ENCODE data around the gene FUT7.

FUT7 gene, protein sequence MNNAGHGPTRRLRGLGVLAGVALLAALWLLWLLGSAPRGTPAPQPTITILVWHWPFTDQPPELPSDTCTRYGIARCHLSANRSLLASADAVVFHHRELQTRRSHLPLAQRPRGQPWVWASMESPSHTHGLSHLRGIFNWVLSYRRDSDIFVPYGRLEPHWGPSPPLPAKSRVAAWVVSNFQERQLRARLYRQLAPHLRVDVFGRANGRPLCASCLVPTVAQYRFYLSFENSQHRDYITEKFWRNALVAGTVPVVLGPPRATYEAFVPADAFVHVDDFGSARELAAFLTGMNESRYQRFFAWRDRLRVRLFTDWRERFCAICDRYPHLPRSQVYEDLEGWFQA

DNA sequence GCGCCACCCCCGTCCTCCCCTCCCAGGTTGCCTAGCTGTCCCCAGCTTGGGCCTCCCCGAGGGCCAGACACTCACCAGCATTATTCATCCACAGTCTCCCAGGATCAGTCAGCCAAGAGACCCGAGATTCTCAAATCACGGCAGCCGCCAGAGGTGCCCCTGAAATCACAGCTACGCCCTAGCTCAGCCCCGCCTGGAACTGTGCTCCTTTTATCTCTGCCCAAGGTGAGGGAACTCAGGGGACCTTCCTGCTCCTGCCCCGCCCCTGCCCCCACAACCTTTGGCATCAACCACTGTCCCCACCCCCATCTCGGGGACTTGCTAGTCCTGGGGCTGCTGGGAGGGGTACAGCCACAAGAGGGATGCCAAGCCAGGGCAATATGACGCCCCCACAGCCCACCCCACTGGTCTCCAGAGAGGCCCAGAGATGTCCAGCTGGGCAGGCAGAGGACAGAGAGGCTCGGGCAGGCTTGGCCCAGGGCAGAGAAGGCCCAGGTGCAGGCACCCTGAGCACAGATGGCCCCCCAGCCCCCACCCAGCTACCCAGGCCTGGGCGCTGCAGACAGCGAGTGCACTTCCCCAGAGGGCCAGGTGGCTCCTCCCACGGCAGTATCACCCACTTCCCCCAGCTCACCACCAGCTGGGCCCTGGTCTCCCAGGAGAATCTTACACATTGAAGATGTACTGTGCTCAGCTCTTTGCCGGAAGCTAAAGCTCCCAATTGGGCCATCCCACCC, at the start of gene FUT7:
FUT7 (minus strand) TSS at position 185 of the 737 bp plus-strand sequence; CDS start at position 88, 97 bp downstream.
- TF ChIP-seq, protein P1, sequence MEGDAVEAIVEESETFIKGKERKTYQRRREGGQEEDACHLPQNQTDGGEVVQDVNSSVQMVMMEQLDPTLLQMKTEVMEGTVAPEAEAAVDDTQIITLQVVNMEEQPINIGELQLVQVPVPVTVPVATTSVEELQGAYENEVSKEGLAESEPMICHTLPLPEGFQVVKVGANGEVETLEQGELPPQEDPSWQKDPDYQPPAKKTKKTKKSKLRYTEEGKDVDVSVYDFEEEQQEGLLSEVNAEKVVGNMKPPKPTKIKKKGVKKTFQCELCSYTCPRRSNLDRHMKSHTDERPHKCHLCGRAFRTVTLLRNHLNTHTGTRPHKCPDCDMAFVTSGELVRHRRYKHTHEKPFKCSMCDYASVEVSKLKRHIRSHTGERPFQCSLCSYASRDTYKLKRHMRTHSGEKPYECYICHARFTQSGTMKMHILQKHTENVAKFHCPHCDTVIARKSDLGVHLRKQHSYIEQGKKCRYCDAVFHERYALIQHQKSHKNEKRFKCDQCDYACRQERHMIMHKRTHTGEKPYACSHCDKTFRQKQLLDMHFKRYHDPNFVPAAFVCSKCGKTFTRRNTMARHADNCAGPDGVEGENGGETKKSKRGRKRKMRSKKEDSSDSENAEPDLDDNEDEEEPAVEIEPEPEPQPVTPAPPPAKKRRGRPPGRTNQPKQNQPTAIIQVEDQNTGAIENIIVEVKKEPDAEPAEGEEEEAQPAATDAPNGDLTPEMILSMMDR (IDR thresholded peaks at IDR 0.05; ENCODE audit: extremely low read depth, missing control alignments) = no peak

DNA sequence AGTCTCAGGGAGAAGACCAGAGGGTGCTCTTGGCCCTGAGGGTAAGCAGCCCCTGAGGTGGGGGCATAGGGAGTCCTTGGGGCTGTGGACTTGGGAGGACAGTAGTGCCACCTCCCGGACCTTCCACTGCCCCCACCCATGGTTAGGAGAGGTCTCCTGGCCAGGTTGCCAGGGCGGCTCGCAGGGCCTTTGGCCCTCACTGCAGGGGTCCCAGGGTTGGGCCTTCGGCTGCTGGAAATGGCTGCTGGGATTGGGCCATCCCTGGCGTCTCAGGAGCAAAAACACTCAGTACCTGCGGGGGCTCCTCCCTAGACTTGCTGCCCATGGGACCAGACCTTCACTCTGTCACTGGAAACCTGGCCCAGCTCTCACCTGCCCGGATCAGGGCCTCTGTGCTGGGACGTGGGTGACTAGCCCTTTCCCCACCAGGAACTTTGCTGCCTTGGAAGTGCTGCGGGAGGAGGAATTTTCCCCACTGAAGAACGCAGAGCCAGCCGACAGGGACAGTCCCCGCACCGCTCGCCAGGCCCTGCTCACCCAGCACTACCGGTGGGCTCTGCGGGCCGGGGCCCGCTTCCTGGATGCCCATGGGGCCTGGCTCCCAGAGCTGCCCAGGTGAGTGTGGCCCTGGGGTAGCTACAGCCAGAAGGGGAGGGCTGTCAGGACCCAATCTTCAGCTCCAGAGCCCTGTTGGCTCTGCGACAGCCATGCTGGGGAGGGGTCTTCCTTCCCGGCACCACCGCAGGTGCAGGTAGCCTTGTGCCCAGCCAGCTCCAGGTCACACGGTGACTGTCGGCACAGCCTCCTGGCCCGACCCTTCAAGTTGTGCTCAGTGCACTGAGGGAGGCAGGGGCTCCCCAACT, 48.6 kb upstream of the FUT7 start:
- no peak for DNase-seq (ENCODE audit: low spot score)
- TF ChIP-seq, protein P1 (IDR thresholded peaks at IDR 0.05; ENCODE audit: extremely low read depth, missing control alignments) = no peak

More for the DNA sequence above, at the start of gene FUT7:
- DNase-seq (ENCODE audit: low spot score) = no peak

DNA sequence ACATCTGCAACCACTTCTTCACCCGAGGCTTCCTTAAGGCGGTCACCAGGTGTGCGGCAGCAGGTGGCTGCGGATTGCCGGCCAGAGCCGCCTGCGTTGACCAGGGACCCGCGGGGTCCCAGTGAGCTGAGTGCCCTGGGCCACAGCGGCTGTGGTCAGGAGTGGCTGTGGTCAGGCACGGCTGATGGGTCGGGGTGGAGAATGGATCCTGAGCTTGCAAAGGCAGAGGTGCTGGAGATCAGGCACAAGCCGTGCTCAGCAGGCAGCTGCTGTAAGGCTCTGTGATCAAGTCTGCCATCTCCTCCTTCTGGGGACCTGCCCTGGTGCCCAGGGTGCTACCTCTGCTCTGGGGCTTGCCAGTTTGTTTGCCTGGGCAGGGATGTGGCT, 47.5 kb upstream of the FUT7 start:
- TF ChIP-seq, protein P1 (IDR thresholded peaks at IDR 0.05; ENCODE audit: extremely low read depth, missing control alignments) = no peak
- no peak for DNase-seq (ENCODE audit: low spot score)

DNA sequence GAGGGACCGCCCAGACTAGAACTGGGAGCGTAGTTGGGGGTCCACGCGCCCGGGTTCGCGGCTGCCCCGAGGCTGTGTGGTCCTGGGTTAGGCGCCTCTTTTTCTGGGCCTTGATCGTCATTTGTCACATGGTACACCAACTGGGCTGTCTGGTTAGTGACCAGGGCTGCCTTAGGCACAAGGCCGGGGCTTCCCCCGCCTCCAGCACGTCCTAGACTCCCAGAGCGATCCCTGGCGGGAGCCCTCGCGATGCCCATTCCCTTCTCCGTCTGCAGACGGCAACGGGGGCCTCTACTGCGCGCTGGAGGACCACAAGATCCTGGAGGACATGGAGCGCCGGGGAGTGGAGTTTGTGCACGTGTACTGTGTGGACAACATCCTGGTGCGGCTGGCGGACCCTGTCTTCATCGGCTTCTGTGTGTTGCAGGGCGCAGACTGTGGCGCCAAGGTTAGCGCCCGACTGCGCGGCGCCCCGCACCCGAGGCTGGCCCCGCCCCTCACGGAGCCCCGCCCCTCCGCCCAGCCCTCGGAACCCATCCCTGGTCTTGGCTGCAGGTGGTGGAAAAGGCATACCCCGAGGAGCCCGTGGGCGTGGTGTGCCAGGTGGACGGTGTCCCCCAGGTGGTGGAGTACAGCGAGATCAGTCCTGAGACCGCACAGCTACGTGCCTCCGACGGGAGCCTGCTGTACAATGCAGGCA, 47.0 kb upstream of the FUT7 start:
- no peak for DNase-seq (ENCODE audit: low spot score)
- TF ChIP-seq, protein P1 (IDR thresholded peaks at IDR 0.05; ENCODE audit: extremely low read depth, missing control alignments) = no peak

DNA sequence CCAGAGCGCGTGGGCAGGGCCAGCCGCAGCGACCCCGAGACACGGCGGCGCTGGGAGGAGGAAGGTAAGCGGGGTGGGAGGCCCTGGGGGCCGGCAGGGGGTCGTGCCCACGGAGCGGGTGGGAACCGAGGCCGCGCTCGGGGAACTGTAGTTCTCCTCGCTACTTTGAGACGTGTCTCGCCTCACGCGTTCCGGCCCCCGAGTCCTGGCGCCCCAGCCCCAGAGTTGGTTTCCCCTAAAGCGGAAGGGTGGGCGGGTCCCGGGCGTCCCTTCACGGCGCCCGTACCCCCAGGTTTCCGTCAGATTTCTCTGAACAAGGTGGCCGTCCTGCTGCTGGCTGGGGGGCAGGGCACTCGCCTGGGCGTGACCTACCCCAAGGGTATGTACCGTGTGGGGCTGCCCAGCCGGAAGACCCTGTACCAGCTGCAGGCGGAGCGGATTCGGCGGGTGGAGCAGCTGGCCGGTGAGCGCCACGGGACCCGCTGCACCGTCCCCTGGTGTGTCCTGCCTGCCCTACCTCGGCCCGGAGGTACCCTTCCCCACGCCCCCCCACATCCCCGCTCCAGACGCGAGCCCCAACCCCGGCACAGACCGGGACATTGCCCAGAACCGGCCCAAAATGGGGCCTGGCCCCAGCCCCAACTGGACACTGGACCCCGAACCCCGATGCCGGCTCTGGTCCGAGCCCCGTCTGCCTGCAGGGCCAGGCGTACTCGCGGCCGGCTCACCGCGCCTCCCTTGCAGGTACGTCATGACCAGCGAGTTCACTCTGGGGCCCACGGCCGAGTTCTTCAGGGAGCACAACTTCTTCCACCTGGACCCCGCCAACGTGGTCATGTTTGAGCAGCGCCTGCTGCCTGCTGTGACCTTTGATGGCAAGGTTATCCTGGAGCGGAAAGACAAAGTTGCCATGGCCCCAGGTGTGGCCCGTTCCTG, 46.1 kb upstream of the FUT7 start:
- TF ChIP-seq, protein P1 (IDR thresholded peaks at IDR 0.05; ENCODE audit: extremely low read depth, missing control alignments) = no peak
- peak; percentile 63 for DNase-seq (ENCODE audit: low spot score)

Measured in GM20000 (cell line).